GM19397 (cell line): ENCODE data around the gene H2AZ2.
"Not testable (repeated sequence)": the region's sequence is repeated elsewhere in the genome, so short reads cannot be mapped to it uniquely, and the experiment has no call there.

ENCODE experiments used
- ATAC-seq: cut with Tn5 transposase; IDR thresholded peaks from one replicate; pipeline ENCODE4 v1.9.1; 2021; ENCODE audit warnings: mild to moderate bottlenecking, moderate library complexity; ENCODE audit not compliant: unreplicated experiment

Gene H2AZ2

DNA sequence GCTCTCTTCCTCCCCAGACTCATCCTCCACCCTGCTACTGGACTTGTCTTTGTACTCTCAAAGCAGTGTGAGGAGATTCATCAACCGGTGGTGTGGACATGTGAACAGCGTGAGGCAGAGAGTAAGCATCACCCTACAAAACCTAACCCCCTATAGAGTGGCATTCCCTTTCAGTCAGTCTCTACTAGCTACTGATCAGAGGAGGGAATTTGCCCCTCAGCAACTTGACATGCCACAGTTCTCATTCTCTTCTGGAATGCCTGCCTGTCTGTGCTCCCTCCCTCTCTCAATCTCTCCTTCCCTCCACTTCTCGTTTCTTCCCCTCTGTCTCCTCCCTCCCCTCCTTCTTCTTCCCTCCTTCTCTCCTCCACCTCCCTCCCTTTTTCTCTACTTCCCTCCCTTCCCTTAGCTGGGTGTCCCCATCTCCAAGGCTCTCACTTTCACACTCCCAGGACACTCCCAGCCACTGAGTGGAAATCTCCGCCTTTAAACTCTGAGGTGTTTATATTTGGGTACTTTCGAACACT is 24.6 kb downstream of the H2AZ2 start:
- no peak for ATAC-seq

DNA sequence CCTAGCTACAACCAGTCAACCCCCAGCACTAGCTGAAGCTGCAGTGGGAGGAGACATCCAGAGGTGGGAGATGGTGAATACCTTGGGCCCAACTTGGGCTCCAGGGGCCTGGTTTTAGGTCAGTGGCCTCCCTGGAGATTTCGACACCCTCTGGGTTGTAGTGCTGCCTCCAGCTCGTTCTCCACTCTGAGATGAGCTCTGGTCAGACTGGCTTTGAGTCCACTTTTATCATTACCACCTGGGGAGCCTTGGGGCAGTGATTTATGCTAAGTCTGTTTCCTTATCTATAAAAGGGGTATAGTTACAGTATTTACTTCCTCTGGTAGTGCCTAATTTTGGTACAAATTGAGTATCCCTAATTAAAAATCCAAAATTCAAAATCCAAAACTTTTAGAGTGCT is 28.6 kb downstream of the H2AZ2 start:
- no peak for ATAC-seq

DNA sequence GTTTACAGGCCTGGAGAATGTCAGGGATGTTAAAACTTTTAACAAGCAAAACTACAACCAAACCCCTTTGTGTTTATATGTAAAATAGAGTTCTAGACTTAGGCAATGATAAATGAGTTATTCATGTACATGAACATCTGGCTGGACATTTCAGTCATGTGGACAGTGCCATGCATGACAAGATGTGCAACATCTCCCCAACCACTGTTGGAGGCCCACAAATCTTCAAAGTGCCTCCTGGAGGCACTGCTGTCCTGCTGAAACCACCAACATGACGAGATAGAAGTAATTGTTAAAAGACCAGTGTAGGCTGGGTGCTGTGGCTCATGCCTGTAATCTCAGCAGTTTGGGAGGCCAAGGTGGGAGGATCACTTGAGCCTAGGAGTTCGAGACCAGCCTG is 33.0 kb downstream of the H2AZ2 start:
- no peak for ATAC-seq

DNA sequence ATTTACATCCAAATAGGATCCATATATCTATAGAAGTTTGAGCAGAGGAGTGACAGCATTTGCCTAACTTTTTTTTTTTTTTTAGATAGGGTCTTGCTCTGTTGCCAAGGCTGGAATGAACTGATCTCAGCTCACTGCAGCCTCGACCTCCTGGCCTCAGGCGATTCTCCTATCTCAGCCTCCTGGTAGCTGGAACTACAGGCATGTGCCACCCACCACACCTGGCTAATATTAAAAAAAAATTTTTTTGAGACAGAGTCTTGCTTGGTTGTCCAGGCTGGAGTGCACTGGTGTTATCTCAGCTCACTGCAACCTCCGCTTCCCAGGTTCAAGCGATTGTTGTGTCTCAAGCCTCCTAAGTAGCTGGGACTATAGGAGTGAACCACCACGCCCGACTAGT is 36.3 kb downstream of the H2AZ2 start:
- no peak for ATAC-seq

- no peak for ATAC-seq
These were observed 36.8 kb downstream of the H2AZ2 start for GRCh38 chr7:44811093-44811492.

GRCh38 chr7:44808914-44809393 is 38.9 kb downstream of the H2AZ2 start:
- no peak for ATAC-seq

GRCh38 chr7:44805950-44806349 is 41.9 kb downstream of the H2AZ2 start:
- no peak for ATAC-seq

DNA sequence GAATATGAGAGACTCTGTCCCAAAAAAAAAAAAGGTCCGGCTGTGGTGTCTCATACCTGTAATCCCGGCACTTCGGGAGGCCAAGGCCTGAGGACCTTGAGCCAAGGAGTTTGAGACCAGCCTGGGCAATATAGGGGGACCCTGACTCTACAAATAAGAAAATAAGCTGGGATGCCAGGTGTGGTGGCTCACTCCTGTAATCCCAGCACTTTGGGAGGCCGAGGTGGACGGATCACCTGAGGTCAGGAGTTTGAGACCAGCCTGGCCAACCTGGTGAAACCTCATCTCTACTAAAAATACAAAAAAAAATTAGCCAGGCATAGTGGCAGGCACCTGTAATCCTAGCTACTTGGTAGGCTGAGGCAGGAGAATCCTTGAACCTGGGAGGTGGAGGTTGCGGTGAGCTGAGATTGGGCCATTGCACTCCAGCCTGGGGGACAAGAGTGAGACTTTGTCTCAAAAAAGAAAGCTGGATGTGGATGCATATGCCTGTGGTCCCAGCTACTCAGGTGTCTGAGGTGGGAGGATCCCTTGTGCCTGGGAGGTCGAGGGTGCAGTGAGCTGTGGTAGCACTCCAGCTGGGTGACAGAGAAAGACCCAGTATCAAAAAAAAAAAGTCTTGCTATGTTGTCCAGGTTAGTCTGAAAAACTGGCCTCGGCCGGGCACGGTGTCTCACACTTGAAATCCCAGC is 43.9 kb downstream of the H2AZ2 start:
- not testable (repeated sequence) for ATAC-seq

- ATAC-seq, result no peak
These were observed 45.4 kb downstream of the H2AZ2 start for GRCh38 chr7:44802418-44803025.

GRCh38 chr7:44801890-44802289 is 46.0 kb downstream of the H2AZ2 start:
- no peak for ATAC-seq

DNA sequence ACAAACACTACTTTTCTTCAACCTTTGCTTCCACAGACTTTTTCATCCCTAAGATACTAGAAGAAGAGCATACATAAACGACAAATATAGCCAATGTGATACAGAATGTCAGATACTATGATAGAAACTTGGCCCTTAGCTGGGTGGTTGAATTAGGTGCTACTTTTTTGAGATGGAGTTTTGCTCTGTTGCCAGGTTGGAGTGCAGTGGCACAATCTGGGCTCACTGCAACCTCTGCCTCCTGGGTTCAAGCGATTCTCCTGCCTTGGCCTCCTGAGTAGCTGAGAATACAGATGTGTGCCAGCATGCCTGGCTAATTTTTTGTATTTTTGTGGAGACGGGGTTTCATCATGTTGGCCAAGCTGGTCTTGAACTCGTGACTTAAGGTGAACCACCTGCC is 47.9 kb downstream of the H2AZ2 start:
- ATAC-seq, result no peak

DNA sequence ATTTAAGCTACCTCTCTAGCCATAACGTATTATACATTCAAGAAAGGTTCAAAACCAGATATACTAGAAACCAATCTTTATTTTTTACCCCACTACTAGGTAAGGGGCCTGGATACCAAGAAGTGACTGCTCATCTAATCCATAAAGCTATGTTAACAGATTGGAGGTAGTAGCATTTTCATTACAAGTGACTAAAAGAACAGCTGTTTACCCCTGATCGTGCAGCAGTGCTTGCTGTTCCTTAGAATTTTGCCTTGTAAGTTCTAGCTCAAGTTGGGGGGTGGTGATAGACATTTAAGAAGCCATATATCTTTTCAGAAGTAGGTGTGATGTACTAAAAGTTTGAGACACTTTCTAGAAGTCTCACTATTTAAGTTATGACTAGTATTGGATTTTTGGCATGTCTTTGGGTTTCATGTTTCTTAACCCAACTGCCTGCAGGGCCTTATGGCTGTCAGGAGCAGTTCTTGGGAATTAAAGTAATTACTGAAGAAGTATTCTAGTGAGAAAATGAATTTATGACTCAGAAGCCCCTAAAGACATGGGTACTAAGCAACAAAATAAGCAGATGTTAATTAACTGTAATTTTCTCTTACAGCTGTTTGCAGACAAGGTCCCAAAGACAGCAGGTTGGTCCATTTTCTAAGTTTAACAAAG is 49.1 kb downstream of the H2AZ2 start:
- no peak for ATAC-seq

GRCh38 chr7:44797329-44798258 is 50.3 kb downstream of the H2AZ2 start:
- ATAC-seq, result peak; percentile 42

GRCh38 chr7:44796504-44797328 is 51.2 kb downstream of the H2AZ2 start, which contains the start of gene PPIA:
Gene PPIA (plus strand): TSS chr7:44796681. CDS start chr7:44796725, 44 bp downstream.
- ATAC-seq, result peak; percentile 90

DNA sequence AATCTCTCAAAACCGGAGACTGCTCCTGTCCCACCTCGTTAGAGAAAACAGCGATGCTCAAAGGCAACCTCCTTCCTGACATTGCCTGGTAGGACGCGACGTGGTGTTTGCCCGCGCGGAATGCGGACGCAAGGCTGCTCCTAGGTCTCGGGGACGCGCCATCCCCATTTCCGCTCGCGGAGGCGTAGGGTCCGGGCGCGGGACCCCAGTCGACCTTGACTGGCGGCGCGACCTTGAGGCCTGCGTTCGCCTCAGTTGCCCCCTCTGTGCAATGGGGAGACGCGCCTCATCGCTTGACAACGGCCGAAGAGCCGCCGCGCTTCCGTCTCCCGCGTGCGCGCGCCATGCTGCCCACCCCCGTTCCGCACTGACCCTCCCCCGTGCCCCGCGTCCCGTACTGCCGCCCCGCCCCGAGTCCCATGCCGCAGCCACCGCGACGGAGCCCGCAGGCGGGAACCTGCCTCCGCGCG is 51.8 kb downstream of the H2AZ2 start:
- ATAC-seq, result peak; percentile 16

DNA sequence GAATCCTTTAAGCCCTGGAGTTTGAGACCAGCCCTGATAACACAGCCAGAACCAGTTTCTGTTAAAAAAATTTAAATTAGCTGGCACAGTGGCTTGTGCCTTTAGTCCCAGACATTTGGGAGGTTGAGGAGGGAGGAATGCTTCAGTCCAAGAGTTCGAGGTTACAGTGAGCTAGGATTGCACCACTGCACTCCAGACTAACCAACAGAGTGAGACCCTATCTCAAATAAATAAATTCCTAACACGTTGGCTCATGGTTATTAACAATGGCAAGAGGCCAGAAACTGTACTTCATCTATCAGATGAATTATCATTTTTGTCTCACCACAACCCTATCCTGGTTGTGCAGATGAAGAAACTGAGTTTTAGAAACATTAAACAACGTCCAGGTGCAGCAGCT is 53.6 kb downstream of the H2AZ2 start:
- ATAC-seq, result no peak

DNA sequence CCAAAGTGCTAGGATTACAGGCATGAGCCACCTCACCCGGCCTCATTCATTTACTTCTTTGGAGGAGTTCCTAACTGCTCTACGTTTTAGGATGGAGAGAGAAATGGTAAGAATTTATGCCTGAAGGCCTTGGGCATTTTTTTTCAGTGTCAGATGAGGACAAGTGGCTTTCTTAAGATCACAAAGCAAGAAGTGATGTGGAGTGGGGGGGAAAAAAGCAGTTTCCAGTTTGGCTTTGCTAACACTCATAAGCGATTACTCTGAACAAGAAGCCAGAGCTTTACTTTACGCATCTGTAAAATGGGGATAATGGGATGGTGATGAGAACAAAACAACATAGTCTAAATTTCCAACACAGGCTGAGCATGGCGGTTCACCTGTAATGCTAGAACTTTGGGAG is 54.0 kb downstream of the H2AZ2 start:
- no peak for ATAC-seq

DNA sequence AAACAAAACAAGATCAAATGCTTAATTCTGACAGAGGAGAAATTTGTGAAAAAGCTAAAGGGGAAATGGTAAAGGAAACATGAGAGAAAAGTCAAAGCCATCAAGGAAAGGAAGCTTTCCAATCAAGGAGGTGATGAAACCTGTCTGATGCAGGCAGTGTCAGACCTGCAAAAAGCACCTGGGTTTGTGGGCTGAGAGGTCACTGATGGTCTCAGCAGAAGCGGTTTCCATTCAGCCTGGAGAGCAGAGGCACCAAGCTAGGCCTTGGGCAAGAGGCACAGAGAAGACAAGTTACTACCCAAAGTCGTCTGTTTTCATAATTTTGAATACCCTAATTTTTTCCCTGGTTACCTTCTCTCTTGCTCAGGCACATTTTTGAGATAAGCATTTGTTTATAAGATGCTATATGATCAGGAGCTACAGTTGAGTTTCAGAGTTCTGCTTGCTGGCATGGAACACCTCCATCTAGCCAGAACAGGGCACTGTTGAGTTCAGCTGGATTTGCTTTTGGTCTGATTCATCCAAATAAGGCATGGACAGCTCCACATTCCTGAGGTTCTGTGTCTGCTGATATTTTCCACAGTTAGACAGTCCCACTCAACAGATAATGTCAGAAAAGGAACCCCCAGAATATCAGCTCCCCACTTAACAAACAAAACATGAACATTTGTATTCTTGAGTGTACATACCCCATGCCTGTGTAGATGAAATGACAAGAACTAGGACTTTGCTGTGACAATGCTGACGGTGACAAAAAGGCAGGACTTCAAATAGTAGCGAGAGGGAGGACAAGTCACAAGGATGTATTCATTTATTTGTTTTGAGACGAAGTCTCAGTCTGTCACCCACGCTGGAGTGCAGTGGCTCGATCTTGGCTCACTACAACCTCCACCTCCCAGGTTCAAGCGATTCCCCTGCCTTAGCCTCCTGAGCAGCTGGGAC is 56.3 kb downstream of the H2AZ2 start:
- no peak for ATAC-seq

- no peak for ATAC-seq
These were observed 57.9 kb downstream of the H2AZ2 start for GRCh38 chr7:44789990-44790389.
